Measurements from ENCODE around the gene IL1RAPL2. TPM values are rescaled to one million over a fixed set of nuclear protein-coding genes. Genes with fewer than 3 reads are reported as not detected.

IL1RAPL2 gene
- total and polyA plus RNA-seq, 10 of the 15 experiments (the other 5 are each of a cell fraction or from before 2014, with no cell fraction given): 0.19 TPM; not detected in 9

DNA sequence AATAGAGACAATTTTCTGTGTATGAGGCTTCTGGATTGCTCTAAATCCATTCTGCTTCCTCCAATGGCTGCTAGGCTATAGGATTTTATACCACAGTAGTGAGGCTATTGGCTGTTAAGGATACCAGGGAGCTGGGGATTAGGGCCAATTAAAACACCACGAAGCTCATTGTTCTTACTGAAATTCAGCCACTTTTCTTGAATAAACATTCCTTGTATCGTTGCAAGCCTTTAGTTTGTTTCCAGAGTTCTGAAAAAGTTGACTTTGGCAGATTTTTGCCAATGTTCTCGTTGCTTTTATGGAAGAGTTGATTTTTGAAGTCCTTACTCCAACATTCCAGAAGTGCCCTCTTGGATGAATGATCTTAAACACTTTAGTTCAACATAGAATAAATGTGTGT is 892.8 kb downstream of the IL1RAPL2 start:
- no peaks in the 10 kb centered on the region for H3K36me3 ChIP-seq (ENCODE audit: control insufficient read depth in 2 of 2, insufficient read depth in 2 of 2, low read length in 1 of 2)
- WGBS (ENCODE audit: insufficient coverage, insufficient replicate concordance, low lambda C conversion rate, missing lambda C conversion rate): 0% methylated on average over 3 of the region's 3 CpGs
- ChIA-PET SMC1A (ENCODE audit: uncharacterized antibody, unreplicated experiment) (no interaction called here), CTCF (no interaction called here), RAD21 (ENCODE audit: unreplicated experiment) (no interaction called here), POLR2A (no interaction called here)
- no peaks in the 10 kb centered on the region for H4K20me1 ChIP-seq (ENCODE audit: control insufficient read depth, insufficient read depth)
- BruUV-seq (replicated peaks): no TSS peak
- H3K27me3 ChIP-seq (replicated peaks in 1 of 2; ENCODE audit: control insufficient read depth in 2 of 2, insufficient read depth in 2 of 2, low read length in 1 of 2): no peaks in the 10 kb centered on the region; a peak in 1 of 4 replicates
- DNase-seq (ENCODE audit: low read depth, low spot score) (no peak), ATAC-seq (no peak), FAIRE-seq (no peak)
- H3K9ac ChIP-seq (ENCODE audit: control insufficient read depth, insufficient read depth, low read length): no peak overlapping the region
- no peaks in the 10 kb centered on the region for H3K79me2 ChIP-seq (ENCODE audit: control insufficient read depth, insufficient read depth, low read length)
- no peak for TF ChIP-seq MYC (IDR thresholded peaks at IDR 0.05; ENCODE audit: insufficient read depth, insufficient read length, insufficient replicate concordance, low read length, severe bottlenecking)
- no peak overlapping the region for H3K4me2 ChIP-seq (ENCODE audit: control insufficient read depth, insufficient read depth)
- no peak overlapping the region for H3K4me3 ChIP-seq
- no peaks in the 10 kb centered on the region for H3K4me1 ChIP-seq (ENCODE audit: control insufficient read depth, insufficient read depth, low read length)
- in situ Hi-C loops (cut with MboI): no loop called here
- H3K9me3 ChIP-seq (replicated peaks; ENCODE audit: control insufficient read depth, insufficient read depth, low read length): no peaks in the 10 kb centered on the region
- H2AFZ ChIP-seq (ENCODE audit: control insufficient read depth, low read depth, low read length): no peak overlapping the region
- intact Hi-C loops (cut with micrococcal nuclease; ENCODE audit: unreplicated experiment): no loop called here
- H3K27ac ChIP-seq (ENCODE audit: control insufficient read depth, insufficient read depth): no peak overlapping the region

DNA sequence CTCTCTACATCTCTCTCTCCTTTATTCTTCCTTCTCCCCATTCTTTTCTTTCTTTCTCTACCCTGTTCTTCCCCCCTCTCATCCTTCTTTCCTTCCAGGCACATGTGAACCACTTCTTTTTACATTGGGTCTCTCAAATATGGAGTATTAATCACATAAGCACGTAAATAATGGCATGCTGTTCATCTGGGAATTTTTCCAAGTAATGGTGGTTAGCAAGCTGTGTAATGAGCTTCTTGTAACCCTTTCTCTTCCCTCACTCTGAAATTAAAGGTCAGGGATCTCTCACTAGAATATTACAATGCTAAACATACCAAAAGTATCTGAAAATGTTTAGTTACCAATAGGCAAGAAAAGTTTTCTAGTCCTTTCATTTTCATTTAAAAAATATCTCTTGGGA is 894.4 kb downstream of the IL1RAPL2 start:
- Histone ChIP-seq H3K36me3 (ENCODE audit: control insufficient read depth in 2 of 2, insufficient read depth in 2 of 2, low read length in 1 of 2) (no peaks in the 10 kb centered on the region), H3K4me2 (ENCODE audit: control insufficient read depth, insufficient read depth) (no peak overlapping the region), H3K9ac (ENCODE audit: control insufficient read depth, insufficient read depth, low read length) (no peak overlapping the region), H3K4me1 (ENCODE audit: control insufficient read depth, insufficient read depth, low read length) (no peaks in the 10 kb centered on the region), H4K20me1 (ENCODE audit: control insufficient read depth, insufficient read depth) (no peaks in the 10 kb centered on the region), H3K9me3 (replicated peaks; ENCODE audit: control insufficient read depth, insufficient read depth, low read length) (no peaks in the 10 kb centered on the region), H3K27ac (ENCODE audit: control insufficient read depth, insufficient read depth) (no peak overlapping the region), H3K79me2 (ENCODE audit: control insufficient read depth, insufficient read depth, low read length) (no peaks in the 10 kb centered on the region), H3K27me3 (replicated peaks in 1 of 2; ENCODE audit: control insufficient read depth in 2 of 2, insufficient read depth in 2 of 2, low read length in 1 of 2) (no peaks in the 10 kb centered on the region; a peak in 1 of 4 replicates), H3K4me3 (no peak overlapping the region), H2AFZ (ENCODE audit: control insufficient read depth, low read depth, low read length) (no peak overlapping the region)
- no TSS peak for BruUV-seq (replicated peaks)
- ChIA-PET RAD21 (ENCODE audit: unreplicated experiment) (no interaction called here), SMC1A (ENCODE audit: uncharacterized antibody, unreplicated experiment) (no interaction called here), CTCF (no interaction called here), POLR2A (no interaction called here)
- FAIRE-seq (no peak), ATAC-seq (no peak), DNase-seq (ENCODE audit: low read depth, low spot score) (no peak)
- 8% methylated on average over 1 of the region's 1 CpG for WGBS (ENCODE audit: insufficient coverage, insufficient replicate concordance, low lambda C conversion rate, missing lambda C conversion rate)
- in situ Hi-C loops (cut with MboI) (no loop called here), intact Hi-C loops (cut with micrococcal nuclease; ENCODE audit: unreplicated experiment) (no loop called here)
- TF ChIP-seq HDGF (IDR thresholded peaks at IDR 0.05) (no peak), NFXL1 (IDR thresholded peaks at IDR 0.05; ENCODE audit: borderline replicate concordance) (no peak), TARDBP (IDR thresholded peaks at IDR 0.05; ENCODE audit: borderline replicate concordance) (no peak), ZBED1 (IDR thresholded peaks at IDR 0.05; ENCODE audit: borderline replicate concordance) (no peak), BHLHE40 (IDR thresholded peaks at IDR 0.05; ENCODE audit: borderline replicate concordance in 1 of 2, low read depth in 2 of 2, low read length in 1 of 2) (no peak), ASH2L (IDR thresholded peaks at IDR 0.05; ENCODE audit: borderline replicate concordance, low read depth) (no peak), ZNF217 (IDR thresholded peaks at IDR 0.05) (no peak), MTA2 (IDR thresholded peaks at IDR 0.05; ENCODE audit: low read depth) (no peak)
- TF ChIP-seq, protein P1, sequence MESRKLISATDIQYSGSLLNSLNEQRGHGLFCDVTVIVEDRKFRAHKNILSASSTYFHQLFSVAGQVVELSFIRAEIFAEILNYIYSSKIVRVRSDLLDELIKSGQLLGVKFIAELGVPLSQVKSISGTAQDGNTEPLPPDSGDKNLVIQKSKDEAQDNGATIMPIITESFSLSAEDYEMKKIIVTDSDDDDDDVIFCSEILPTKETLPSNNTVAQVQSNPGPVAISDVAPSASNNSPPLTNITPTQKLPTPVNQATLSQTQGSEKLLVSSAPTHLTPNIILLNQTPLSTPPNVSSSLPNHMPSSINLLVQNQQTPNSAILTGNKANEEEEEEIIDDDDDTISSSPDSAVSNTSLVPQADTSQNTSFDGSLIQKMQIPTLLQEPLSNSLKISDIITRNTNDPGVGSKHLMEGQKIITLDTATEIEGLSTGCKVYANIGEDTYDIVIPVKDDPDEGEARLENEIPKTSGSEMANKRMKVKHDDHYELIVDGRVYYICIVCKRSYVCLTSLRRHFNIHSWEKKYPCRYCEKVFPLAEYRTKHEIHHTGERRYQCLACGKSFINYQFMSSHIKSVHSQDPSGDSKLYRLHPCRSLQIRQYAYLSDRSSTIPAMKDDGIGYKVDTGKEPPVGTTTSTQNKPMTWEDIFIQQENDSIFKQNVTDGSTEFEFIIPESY (IDR thresholded peaks at IDR 0.05): no peak
- TF ChIP-seq, protein P2, sequence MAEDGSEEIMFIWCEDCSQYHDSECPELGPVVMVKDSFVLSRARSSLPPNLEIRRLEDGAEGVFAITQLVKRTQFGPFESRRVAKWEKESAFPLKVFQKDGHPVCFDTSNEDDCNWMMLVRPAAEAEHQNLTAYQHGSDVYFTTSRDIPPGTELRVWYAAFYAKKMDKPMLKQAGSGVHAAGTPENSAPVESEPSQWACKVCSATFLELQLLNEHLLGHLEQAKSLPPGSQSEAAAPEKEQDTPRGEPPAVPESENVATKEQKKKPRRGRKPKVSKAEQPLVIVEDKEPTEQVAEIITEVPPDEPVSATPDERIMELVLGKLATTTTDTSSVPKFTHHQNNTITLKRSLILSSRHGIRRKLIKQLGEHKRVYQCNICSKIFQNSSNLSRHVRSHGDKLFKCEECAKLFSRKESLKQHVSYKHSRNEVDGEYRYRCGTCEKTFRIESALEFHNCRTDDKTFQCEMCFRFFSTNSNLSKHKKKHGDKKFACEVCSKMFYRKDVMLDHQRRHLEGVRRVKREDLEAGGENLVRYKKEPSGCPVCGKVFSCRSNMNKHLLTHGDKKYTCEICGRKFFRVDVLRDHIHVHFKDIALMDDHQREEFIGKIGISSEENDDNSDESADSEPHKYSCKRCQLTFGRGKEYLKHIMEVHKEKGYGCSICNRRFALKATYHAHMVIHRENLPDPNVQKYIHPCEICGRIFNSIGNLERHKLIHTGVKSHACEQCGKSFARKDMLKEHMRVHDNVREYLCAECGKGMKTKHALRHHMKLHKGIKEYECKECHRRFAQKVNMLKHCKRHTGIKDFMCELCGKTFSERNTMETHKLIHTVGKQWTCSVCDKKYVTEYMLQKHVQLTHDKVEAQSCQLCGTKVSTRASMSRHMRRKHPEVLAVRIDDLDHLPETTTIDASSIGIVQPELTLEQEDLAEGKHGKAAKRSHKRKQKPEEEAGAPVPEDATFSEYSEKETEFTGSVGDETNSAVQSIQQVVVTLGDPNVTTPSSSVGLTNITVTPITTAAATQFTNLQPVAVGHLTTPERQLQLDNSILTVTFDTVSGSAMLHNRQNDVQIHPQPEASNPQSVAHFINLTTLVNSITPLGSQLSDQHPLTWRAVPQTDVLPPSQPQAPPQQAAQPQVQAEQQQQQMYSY (CRISPR knock-in tag; IDR thresholded peaks at IDR 0.05): no peak
